ENCODE data around the gene PRAMEF13.
"Not testable (repeated sequence)": the region's sequence is repeated elsewhere in the genome, so short reads cannot be mapped to it uniquely, and the experiment has no call there.

Gene PRAMEF13

DNA sequence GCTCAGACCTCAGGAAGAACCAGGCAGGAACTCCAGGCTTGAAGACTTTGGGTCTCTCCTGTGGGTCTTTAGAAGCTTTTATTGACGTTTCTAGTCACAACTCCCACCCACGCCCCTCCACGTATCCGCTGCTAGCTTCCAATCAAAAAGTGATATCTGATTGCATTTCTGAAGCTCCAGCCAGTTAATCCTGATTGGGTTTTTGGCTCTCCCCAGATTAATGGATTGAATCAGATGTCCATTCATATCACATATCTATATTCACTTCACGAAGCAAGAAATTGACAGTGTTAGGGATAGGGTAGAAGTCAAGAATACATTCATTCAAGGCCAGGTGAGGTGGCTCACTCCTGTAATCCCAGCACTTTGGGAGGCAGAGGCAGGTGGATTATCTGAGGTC is 45.3 kb downstream of the PRAMEF13 start, which contains the start of gene PRAMEF26:
Gene PRAMEF26, minus strand, starts transcription at position 101 of the 400 bp plus-strand sequence. CDS start 2,914 bp downstream, outside the sequence.
- DNase-seq: not testable (repeated sequence)
